Measurements from ENCODE around the gene RND3.

Gene RND3

DNA sequence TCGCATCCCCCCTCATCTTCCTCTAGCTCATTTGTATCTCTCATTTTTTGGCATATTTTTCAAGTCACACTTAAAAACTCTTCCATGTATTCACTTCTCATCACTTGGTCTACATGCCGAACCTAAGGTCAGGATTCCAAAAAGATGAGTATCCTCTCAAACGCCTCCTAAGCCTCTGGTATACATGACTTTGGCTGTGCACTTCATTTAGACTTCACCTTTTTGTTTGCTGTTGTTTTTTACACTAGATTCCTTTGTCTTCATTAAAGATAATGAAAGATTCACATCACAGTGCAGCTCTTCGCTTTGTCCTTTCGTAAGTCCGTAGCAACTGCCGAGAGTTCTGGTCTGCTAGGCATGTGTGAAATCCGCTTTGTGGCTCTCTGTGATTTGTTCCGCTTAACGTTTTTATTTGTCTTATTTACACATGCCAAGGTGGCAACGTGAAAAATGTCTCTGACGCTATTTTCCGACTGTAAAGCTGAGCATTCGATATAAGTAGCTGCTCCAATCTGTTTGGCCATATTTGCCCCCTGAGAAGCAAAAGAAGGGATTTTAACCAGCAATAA lies 17.7 kb downstream of the RND3 start:
- no peak overlapping the region for H4K91ac ChIP-seq (ENCODE audit: low read depth, low read length)
- no peaks in the 10 kb centered on the region for H3K9me3 ChIP-seq (ENCODE audit: insufficient read depth, low read depth, low read length)
- H4K12ac ChIP-seq (ENCODE audit: low read depth, low read length), result no peak overlapping the region
- peaks cover 14 to 28% of the 10 kb centered on the region in 2 experiments for H3K36me3 ChIP-seq (ENCODE audit: control insufficient read depth in 1 of 2, insufficient read depth in 2 of 2, low read length in 2 of 2)
- no CpG with 5 or more reads among the region's 14 CpGs for WGBS (ENCODE audit: extremely low coverage, insufficient coverage, insufficient read length)
- no peak overlapping the region for H3K4ac ChIP-seq (ENCODE audit: low read depth, low read length)
- H3K4me1 ChIP-seq (ENCODE audit: control insufficient read depth in 1 of 2, insufficient read depth in 2 of 2, low read length in 2 of 2), result peaks cover 0 to 5% of the 10 kb centered on the region in 2 experiments
- H3K23ac ChIP-seq (ENCODE audit: low read length), result no peak overlapping the region
- H3K79me2 ChIP-seq (ENCODE audit: control insufficient read depth, insufficient read depth, low read length, poor library complexity), result no peaks in the 10 kb centered on the region
- no peak overlapping the region for H2AK5ac ChIP-seq (ENCODE audit: low read length)
- peak overlapping the region; percentile 15 for H2BK5ac ChIP-seq (ENCODE audit: low read depth, low read length, poor library complexity)
- no peak overlapping the region for H2AFZ ChIP-seq (ENCODE audit: insufficient read depth, low read length, poor library complexity)
- no peak overlapping the region for H3K14ac ChIP-seq (ENCODE audit: low read length)
- H3K4me2 ChIP-seq (ENCODE audit: low read length), result no peak overlapping the region
- no peak overlapping the region for H3K9ac ChIP-seq (ENCODE audit: low read length)
- H2BK12ac ChIP-seq (ENCODE audit: low read length), result no peak overlapping the region
- no peak overlapping the region for H3K4me3 ChIP-seq (ENCODE audit: low read depth, low read length)
- H3K18ac ChIP-seq (ENCODE audit: low read length), result no peak overlapping the region
- no peak overlapping the region for H2BK120ac ChIP-seq (ENCODE audit: insufficient read depth, low read length, poor library complexity)
- no peak overlapping the region for H3K27ac ChIP-seq (ENCODE audit: low read depth, low read length)
- DNase-seq, result no peak
- H3K27me3 ChIP-seq (ENCODE audit: insufficient read depth, low read length), result no peaks in the 10 kb centered on the region
- H3K79me1 ChIP-seq (ENCODE audit: low read length), result no peaks in the 10 kb centered on the region
- H4K8ac ChIP-seq (ENCODE audit: low read depth, low read length), result no peak overlapping the region

DNA sequence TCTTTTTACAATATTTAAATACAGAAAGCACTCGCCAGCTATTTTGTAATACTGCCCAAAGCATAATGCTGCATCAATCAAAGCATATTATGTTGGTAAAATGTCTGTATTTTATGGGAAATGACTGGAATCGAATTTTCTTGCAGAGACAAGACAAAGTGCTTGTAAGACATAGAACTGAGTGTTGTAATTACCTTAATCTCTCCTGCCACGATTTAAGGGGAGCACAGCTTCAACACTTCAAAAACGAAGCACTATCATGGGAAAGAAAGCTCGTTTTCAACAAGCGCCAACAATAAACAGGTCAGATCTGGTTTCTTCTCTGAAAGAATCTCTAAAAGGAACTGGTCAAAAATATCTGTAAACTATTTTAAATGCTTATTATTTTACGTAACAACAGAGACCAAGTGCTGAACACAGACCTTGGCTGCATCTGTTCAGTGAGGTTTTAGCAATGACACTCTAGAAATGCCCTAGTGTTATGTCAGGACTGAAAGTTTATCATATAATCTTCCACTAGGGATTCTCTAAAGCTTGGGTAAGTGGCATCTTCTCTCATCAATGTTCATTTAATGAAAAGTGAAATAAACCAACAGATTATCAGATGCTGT lies 19.0 kb downstream of the RND3 start:
- Histone ChIP-seq H2BK120ac (ENCODE audit: insufficient read depth, low read length, poor library complexity) (no peak overlapping the region), H3K36me3 (ENCODE audit: control insufficient read depth in 1 of 2, insufficient read depth in 2 of 2, low read length in 2 of 2) (peaks cover 10 to 22% of the 10 kb centered on the region in 2 experiments), H2BK5ac (ENCODE audit: low read depth, low read length, poor library complexity) (no peak overlapping the region), H3K23ac (ENCODE audit: low read length) (no peak overlapping the region), H3K4ac (ENCODE audit: low read depth, low read length) (no peak overlapping the region), H3K9me3 (ENCODE audit: insufficient read depth, low read depth, low read length) (no peaks in the 10 kb centered on the region), H4K91ac (ENCODE audit: low read depth, low read length) (no peak overlapping the region), H4K8ac (ENCODE audit: low read depth, low read length) (no peak overlapping the region), H2BK12ac (ENCODE audit: low read length) (no peak overlapping the region), H3K27me3 (ENCODE audit: insufficient read depth, low read length) (no peaks in the 10 kb centered on the region), H3K14ac (ENCODE audit: low read length) (no peak overlapping the region), H4K12ac (ENCODE audit: low read depth, low read length) (no peak overlapping the region), H2AK5ac (ENCODE audit: low read length) (no peak overlapping the region), H3K79me1 (ENCODE audit: low read length) (no peaks in the 10 kb centered on the region), H3K18ac (ENCODE audit: low read length) (no peak overlapping the region), H3K4me1 (ENCODE audit: control insufficient read depth in 1 of 2, insufficient read depth in 2 of 2, low read length in 2 of 2) (peaks cover 0 to 2% of the 10 kb centered on the region in 2 experiments), H3K27ac (ENCODE audit: low read depth, low read length) (no peak overlapping the region), H2AFZ (ENCODE audit: insufficient read depth, low read length, poor library complexity) (no peak overlapping the region), H3K4me3 (ENCODE audit: low read depth, low read length) (no peak overlapping the region), H3K4me2 (ENCODE audit: low read length) (no peak overlapping the region), H3K79me2 (ENCODE audit: control insufficient read depth, insufficient read depth, low read length, poor library complexity) (no peaks in the 10 kb centered on the region), H3K9ac (ENCODE audit: low read length) (no peak overlapping the region)
- DNase-seq, result no peak
- no CpG with 5 or more reads among the region's 7 CpGs for WGBS (ENCODE audit: extremely low coverage, insufficient coverage, insufficient read length)

GRCh38 chr2:150467621-150467963 lies 19.9 kb downstream of the RND3 start:
- no peak overlapping the region for H3K18ac ChIP-seq (ENCODE audit: low read length)
- no peak overlapping the region for H3K9ac ChIP-seq (ENCODE audit: low read length)
- H2AFZ ChIP-seq (ENCODE audit: insufficient read depth, low read length, poor library complexity), result no peak overlapping the region
- H3K14ac ChIP-seq (ENCODE audit: low read length), result no peak overlapping the region
- H3K4me2 ChIP-seq (ENCODE audit: low read length), result no peak overlapping the region
- H3K36me3 ChIP-seq (ENCODE audit: control insufficient read depth in 1 of 2, insufficient read depth in 2 of 2, low read length in 2 of 2), result peaks cover 10 to 22% of the 10 kb centered on the region in 2 experiments
- no peak overlapping the region for H4K91ac ChIP-seq (ENCODE audit: low read depth, low read length)
- no peak overlapping the region for H4K12ac ChIP-seq (ENCODE audit: low read depth, low read length)
- H3K23ac ChIP-seq (ENCODE audit: low read length), result no peak overlapping the region
- no peak overlapping the region for H2BK12ac ChIP-seq (ENCODE audit: low read length)
- H2AK5ac ChIP-seq (ENCODE audit: low read length), result no peak overlapping the region
- no peak overlapping the region for H2BK5ac ChIP-seq (ENCODE audit: low read depth, low read length, poor library complexity)
- H3K79me2 ChIP-seq (ENCODE audit: control insufficient read depth, insufficient read depth, low read length, poor library complexity), result no peaks in the 10 kb centered on the region
- no peak for DNase-seq
- H3K4me3 ChIP-seq (ENCODE audit: low read depth, low read length), result no peak overlapping the region
- WGBS (ENCODE audit: extremely low coverage, insufficient coverage, insufficient read length), result no CpG with 5 or more reads among the region's 2 CpGs
- no peak overlapping the region for H3K27ac ChIP-seq (ENCODE audit: low read depth, low read length)
- no peak overlapping the region for H3K4ac ChIP-seq (ENCODE audit: low read depth, low read length)
- H3K9me3 ChIP-seq (ENCODE audit: insufficient read depth, low read depth, low read length), result no peaks in the 10 kb centered on the region
- peaks cover 0 to 2% of the 10 kb centered on the region in 2 experiments for H3K4me1 ChIP-seq (ENCODE audit: control insufficient read depth in 1 of 2, insufficient read depth in 2 of 2, low read length in 2 of 2)
- no peak overlapping the region for H2BK120ac ChIP-seq (ENCODE audit: insufficient read depth, low read length, poor library complexity)
- H3K27me3 ChIP-seq (ENCODE audit: insufficient read depth, low read length), result no peaks in the 10 kb centered on the region
- no peak overlapping the region for H4K8ac ChIP-seq (ENCODE audit: low read depth, low read length)
- H3K79me1 ChIP-seq (ENCODE audit: low read length), result no peaks in the 10 kb centered on the region

DNA sequence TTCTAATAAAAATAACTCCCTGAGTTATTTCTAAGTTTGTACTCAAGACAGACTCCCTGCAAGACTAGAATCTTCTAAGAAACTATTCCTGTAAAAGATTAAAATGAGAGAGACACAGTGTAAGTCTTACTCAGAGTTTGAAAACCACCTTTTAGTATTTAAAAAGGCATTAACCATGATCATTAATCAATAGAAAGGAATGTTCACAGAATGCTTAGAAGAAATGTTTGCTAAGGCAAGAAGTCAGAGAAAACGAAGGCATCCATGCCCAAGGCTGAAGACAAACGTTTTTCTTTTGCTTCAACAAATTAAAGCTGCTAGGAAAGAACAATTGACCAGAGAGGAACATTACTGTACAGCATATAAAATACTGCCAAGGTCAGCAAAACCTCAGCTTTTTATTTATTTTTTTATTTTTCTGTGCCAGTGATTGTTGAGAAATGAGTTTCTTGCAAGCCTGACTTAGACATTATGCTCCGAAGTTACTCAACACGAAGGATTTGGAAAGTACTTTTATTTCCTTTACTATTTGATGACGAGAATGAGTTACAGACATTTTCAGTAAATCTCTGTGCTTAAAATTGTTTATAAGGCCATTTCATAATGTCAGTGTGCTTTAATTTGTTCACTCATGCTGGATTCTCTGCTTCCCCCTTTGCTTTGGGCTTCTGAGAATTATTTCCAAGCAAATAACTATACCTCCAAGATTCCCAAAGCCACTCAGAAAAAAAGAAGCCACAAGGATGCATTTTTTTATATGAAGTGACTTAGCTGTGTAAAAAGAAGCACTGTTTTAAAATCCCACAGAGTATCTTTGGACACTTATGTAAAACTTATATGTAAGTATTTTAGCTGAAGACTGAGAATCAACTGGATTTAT lies 20.5 kb downstream of the RND3 start:
- no peaks in the 10 kb centered on the region for H3K79me2 ChIP-seq (ENCODE audit: control insufficient read depth, insufficient read depth, low read length, poor library complexity)
- no peak overlapping the region for H4K8ac ChIP-seq (ENCODE audit: low read depth, low read length)
- H4K91ac ChIP-seq (ENCODE audit: low read depth, low read length), result no peak overlapping the region
- no peak overlapping the region for H3K4ac ChIP-seq (ENCODE audit: low read depth, low read length)
- no peak overlapping the region for H3K18ac ChIP-seq (ENCODE audit: low read length)
- H3K36me3 ChIP-seq (ENCODE audit: control insufficient read depth in 1 of 2, insufficient read depth in 2 of 2, low read length in 2 of 2), result peaks cover 7 to 17% of the 10 kb centered on the region in 2 experiments
- no peak overlapping the region for H3K9ac ChIP-seq (ENCODE audit: low read length)
- H3K27ac ChIP-seq (ENCODE audit: low read depth, low read length), result no peak overlapping the region
- H3K79me1 ChIP-seq (ENCODE audit: low read length), result no peaks in the 10 kb centered on the region
- no peaks in the 10 kb centered on the region for H3K27me3 ChIP-seq (ENCODE audit: insufficient read depth, low read length)
- no peak overlapping the region for H2BK12ac ChIP-seq (ENCODE audit: low read length)
- no peak overlapping the region for H2BK5ac ChIP-seq (ENCODE audit: low read depth, low read length, poor library complexity)
- H3K4me1 ChIP-seq (ENCODE audit: control insufficient read depth in 1 of 2, insufficient read depth in 2 of 2, low read length in 2 of 2), result peaks cover 0 to 2% of the 10 kb centered on the region in 2 experiments
- H2AK5ac ChIP-seq (ENCODE audit: low read length), result no peak overlapping the region
- no peak overlapping the region for H3K14ac ChIP-seq (ENCODE audit: low read length)
- no peak overlapping the region for H3K4me3 ChIP-seq (ENCODE audit: low read depth, low read length)
- H3K4me2 ChIP-seq (ENCODE audit: low read length), result no peak overlapping the region
- no peak overlapping the region for H2BK120ac ChIP-seq (ENCODE audit: insufficient read depth, low read length, poor library complexity)
- H4K12ac ChIP-seq (ENCODE audit: low read depth, low read length), result no peak overlapping the region
- no peak overlapping the region for H2AFZ ChIP-seq (ENCODE audit: insufficient read depth, low read length, poor library complexity)
- DNase-seq, result peak in 1 of 2 donors; percentile 67
- no peaks in the 10 kb centered on the region for H3K9me3 ChIP-seq (ENCODE audit: insufficient read depth, low read depth, low read length)
- no peak overlapping the region for H3K23ac ChIP-seq (ENCODE audit: low read length)
- no CpG with 5 or more reads among the region's 5 CpGs for WGBS (ENCODE audit: extremely low coverage, insufficient coverage, insufficient read length)
